ENCODE measurements around the gene REXO4.

The REXO4 gene

GRCh38 chr9:133423216-133423615 is 5.4 kb upstream of the REXO4 start:
- no peak overlapping the region for H3K4me3 Mint-ChIP-seq
- peaks cover 4% of the 10 kb centered on the region for H3K36me3 Mint-ChIP-seq (ENCODE audit: low read depth)
- peaks cover 13% of the 10 kb centered on the region for H3K27me3 Mint-ChIP-seq (ENCODE audit: low read depth)
- no peak for TF ChIP-seq CTCF (IDR thresholded peaks at IDR 0.05; ENCODE audit: unreplicated experiment in 3 of 3)
- peaks cover 9% of the 10 kb centered on the region for H3K4me1 Mint-ChIP-seq
- no peaks in the 10 kb centered on the region for H3K9me3 Mint-ChIP-seq
- no peak overlapping the region for H3K27ac Mint-ChIP-seq

GRCh38 chr9:133421615-133422542 is 4.1 kb upstream of the REXO4 start, which contains the start of gene ADAMTS13:
TSS of gene ADAMTS13 (plus strand) at chr9:133422367. CDS start at chr9:133422444, 77 bp downstream.
- Mint-ChIP-seq H3K4me3 (peak within 1 kb of the TSS; percentile 12 to 57 (median 54)), H3K27me3 (ENCODE audit: low read depth) (no peaks in the 10 kb centered on the region), H3K4me1 (peaks cover 12% of the 10 kb centered on the region), H3K9me3 (no peaks in the 10 kb centered on the region), H3K27ac (peak within 1 kb of the TSS in 2 of 3 experiments; percentile 46 to 58), H3K36me3 (ENCODE audit: low read depth) (no peaks in the 10 kb centered on the region)
- no peak for TF ChIP-seq CTCF (IDR thresholded peaks at IDR 0.05; ENCODE audit: unreplicated experiment in 3 of 3)

GRCh38 chr9:133420392-133420827 is 2.6 kb upstream of the REXO4 start:
- H3K4me1 Mint-ChIP-seq, result peaks cover 12% of the 10 kb centered on the region
- peak overlapping the region; percentile 4 to 53 (median 25) for H3K4me3 Mint-ChIP-seq
- peak overlapping the region; percentile 20 to 58 (median 38) for H3K27ac Mint-ChIP-seq

GRCh38 chr9:133419005-133419404 is 1.2 kb upstream of the REXO4 start:
- Mint-ChIP-seq H3K4me1 (peaks cover 12% of the 10 kb centered on the region), H3K9me3 (no peaks in the 10 kb centered on the region), H3K27me3 (ENCODE audit: low read depth) (no peaks in the 10 kb centered on the region), H3K27ac (peak overlapping the region; percentile 69 to 95 (median 93)), H3K4me3 (peak overlapping the region; percentile 94 to 95 (median 94)), H3K36me3 (ENCODE audit: low read depth) (peaks cover 14% of the 10 kb centered on the region)
- no peak for TF ChIP-seq CTCF (IDR thresholded peaks at IDR 0.05; ENCODE audit: unreplicated experiment in 3 of 3)

More at GRCh38 chr9:133420392-133420827, 2.6 kb upstream of the REXO4 start:
- Mint-ChIP-seq H3K36me3 (ENCODE audit: low read depth) (no peaks in the 10 kb centered on the region), H3K27me3 (ENCODE audit: low read depth) (no peaks in the 10 kb centered on the region), H3K9me3 (no peaks in the 10 kb centered on the region)
- TF ChIP-seq CTCF (IDR thresholded peaks at IDR 0.05; ENCODE audit: unreplicated experiment in 3 of 3), result no peak

- Mint-ChIP-seq H3K27me3 (ENCODE audit: low read depth) (no peaks in the 10 kb centered on the region), H3K36me3 (ENCODE audit: low read depth) (peaks cover 44% of the 10 kb centered on the region), H3K4me1 (peaks cover 6% of the 10 kb centered on the region), H3K9me3 (no peaks in the 10 kb centered on the region), H3K4me3 (peak overlapping the region in 2 of 3 experiments; percentile 21 to 34), H3K27ac (no peak overlapping the region)
- TF ChIP-seq CTCF (IDR thresholded peaks at IDR 0.05; ENCODE audit: unreplicated experiment in 3 of 3), result no peak
These were observed 2.6 kb downstream of the REXO4 start for GRCh38 chr9:133415170-133415569.
